CD4-positive, alpha-beta T cell treated with Interleukin-15 for 1 hour (primary cell): Measurements from ENCODE around the gene PTK7.
A peak's percentile ranks its signal among the peaks of the same experiment; 100 is the strongest.
"Not testable (repeated sequence)": the region's sequence is repeated elsewhere in the genome, so short reads cannot be mapped to it uniquely, and the experiment has no call there.

Experiments
- DNase-seq: peaks from one replicate; pipeline ENCODE4 v3.0.0-alpha.2; 2020

The PTK7 gene

DNA sequence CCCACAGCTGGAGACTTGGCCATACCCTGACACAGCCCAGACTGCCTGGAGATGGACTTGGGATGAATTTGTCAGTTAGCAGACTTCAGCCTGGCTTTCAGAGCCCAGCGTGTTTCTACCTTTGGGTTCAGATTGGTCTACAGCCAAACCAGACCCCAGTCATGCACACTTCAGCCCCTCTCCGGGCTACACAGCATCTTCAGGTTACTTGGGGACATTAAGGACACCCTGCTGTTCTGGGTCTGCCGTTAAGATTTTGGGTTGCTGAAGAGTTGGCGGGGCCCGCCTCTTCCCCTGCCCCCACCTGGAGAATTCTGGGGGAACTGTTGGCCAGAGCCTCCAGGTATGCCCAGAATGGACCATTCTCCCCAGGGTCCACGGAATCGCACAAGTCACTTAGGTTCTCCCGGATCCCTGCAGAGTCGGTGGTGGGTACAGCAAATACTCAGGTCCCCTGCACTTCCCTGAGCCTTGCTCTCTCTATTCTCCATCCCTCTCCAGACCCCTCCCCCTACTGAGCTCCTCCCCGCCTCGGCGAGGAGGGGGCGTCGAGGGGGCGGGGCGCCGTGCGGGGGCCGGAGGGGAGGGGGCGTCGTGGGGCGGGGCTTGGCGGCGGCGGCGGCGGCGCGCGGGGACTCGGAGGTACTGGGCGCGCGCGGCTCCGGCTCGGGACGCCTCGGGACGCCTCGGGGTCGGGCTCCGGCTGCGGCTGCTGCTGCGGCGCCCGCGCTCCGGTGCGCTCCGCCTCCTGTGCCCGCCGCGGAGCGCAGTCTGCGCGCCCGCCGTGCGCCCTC lies at the start of gene PTK7:
TSS of gene PTK7 (plus strand) at position 645 of the 794 bp plus-strand sequence. CDS start 175 bp downstream, outside the sequence.
- DNase-seq, result peak; percentile 24

DNA sequence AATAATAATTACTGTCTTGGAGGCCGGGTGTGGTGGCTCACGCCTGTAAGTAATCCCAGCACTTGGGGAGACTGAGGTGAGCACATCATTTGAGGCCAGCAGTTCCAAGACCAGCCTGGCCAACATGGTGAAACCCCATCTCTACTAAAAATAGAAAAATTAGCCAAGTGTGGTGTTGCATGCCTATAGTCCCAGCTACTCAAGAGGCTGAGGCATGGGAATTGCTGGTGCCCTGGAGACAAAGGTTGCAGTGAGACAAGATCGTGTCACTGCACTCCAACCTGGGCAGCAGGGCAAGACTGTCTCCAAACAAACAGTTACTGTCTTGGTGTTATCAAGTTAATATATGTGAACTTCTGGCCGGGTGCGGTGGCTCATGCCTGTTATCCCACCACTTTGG lies 49.7 kb upstream of the PTK7 start:
- no peak for DNase-seq

DNA sequence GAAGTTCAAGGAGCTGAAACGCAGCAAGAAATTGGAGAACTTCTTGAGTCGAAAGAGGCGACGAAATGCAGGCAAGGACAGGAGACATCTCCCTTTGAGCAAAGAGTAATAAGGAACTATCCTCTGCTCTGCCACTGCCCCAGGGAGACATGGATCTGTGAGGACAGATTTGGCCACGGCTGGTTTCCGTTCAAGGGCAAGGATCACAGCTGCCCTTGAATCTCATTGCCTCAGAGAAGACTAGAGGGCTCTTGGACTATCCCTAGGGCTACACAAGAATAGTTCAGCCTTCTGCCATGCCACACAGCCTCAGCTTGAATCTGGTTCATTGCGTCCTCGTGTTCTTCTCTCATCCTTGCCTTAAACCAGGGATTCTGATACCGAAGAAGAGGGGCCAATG lies 47.0 kb upstream of the PTK7 start:
- no peak for DNase-seq

DNA sequence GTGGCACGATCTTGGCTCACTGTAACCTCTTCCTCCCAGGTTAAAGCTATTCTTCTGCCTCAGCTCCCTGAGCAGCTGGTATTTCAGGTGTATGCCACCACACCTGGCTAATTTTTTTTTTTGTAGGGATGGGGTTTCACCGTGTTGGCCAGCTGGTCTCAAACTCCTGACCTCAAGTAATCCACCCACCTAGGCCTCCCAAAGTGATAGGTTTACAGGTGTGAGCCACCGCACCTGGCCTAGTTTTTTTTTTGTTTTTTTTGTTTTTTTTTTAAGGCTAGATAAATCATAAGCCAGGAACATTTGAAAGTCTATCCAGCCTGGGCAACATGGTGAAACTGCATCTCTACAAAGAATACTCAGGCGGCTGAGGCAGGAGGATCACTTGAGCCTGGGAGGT lies 43.8 kb upstream of the PTK7 start:
- DNase-seq, result no peak

DNA sequence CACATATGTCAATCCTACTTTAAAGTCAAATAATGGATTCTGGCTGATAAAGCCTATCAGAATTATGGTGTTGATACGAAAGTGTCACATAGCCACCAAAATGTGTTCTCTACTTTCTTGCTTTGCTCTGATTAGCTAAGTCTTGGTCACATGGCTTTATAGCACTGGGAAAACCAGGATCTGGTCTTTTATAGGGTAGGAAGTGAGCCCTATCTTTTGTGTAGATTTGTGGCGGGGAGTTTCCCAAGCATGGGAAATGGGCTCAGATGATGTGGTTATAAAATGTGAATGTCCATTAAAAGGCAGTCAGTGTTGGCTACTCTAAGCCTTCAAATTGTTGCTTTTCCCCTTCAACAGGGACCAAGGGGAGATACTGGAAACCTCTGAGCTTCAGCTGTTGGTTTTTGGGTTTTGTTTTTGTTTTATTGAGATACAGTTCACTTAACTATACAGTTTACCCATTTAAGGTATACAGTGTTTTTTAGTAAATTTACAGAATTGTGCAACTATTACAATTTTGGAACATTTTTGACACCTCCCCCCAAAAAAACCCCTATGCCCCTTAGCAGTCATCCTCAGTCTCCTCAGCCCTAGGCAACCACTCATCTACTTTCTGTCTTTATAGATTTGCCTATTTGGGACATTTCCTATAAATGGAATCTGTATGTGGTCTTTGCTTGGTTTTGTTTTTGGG lies 42.5 kb upstream of the PTK7 start:
- DNase-seq, result no peak

DNA sequence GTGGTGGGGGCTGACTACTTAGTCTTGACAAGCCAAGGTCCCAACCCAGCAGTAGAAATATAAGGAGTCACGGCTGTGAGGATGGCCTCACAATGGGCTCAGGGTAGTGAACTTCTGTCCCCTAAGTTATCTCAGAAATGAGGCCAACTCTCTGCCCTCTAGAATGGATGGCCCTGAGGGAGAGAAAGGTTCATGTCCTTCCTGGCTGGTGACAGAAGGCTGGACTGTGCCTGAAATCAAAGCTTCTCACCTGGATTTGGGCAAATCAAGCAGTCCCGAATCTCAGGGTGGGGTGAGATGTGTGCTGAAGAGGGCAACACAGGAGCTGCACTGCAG lies 42.0 kb upstream of the PTK7 start:
- no peak for DNase-seq

DNA sequence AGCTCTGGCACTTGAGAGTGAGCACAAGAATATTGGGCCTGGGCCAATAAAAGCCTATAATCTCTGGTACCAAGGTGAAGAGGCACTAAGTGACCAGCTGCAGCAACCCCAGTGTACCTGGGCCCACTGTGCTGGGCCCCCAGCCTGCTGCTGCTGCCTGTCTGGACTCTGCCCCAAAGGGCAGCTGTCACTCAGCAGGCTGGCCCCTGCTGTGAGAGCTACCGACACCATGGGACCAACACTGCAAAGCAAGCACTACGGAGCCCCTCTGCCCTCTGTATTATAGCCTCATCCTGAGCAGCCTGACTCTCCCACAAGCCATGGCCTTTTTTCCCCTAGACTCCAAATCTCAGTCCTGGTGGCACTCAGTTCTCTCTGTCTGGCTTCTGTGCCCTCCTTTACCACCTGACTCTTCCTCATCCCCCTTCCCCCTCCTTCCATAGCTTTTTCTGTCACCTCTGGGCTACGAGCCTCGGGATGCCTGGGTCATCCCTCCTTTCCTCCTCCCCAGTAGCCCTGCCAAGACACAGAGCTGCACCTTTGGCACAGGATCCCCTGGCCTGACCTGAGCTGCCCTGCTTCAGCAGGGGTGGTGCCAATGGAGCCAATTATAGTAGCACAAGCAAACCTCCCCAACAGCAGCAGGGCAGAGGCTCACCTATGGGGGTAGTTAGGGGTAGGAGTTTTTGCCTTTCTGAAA lies 40.5 kb upstream of the PTK7 start:
- no peak for DNase-seq

DNA sequence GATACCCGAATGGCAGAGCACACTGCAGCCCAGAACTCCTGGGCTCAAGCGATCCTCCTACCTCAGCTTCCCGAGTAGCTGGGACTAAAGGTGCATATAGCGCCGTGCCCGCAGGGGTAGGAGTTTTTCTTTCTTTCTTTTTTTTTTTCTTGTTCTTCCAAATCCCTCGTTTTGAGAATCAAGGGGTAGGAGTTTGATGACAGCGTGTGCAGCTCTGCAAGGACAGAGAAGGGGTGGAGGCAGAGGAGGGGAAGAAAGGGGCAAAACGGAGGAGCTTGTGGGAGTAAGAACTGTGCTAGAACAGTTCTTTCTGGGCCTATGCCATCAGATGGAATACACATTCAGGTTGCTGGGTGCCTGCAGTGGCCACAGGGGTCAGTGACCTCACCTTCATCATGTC lies 39.4 kb upstream of the PTK7 start:
- no peak for DNase-seq

DNA sequence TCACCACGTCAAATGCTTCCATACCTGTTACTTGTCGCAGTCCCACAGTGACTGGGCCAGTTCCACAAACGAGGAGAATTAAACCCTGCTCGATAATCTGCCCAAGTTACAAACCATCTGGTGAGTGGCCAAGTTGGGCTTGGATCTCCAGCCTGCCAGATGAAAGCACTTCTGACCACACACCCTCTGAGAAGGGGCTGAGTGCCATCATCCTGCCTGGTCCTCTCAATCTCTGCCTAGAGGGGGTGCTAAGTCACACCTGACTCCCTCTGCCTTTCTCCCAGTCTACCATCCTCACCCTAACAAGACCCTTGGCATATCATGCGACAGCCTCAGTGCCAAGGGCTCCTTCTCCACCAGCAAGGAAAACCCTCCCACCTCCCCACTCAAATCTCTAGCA lies 38.9 kb upstream of the PTK7 start:
- no peak for DNase-seq

DNA sequence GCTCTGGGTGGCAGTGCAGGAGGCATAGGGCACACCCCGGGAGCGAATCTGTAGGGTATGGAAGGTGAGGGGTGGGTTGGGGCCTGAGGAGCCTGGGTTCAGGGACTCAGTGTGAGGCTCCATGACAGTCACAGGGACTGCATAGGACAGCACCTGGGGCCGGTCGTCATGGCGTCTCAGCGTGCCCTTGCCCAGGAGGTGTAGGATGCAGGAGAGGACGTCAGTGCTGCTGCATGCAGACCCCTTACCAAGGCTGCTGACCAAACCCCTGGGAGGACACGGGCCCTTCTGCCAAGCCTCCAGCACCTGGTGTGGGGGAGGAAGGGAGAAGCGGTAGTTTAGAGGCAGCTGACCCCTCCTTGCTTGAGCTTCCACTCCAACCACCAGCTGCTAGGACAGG lies 38.4 kb upstream of the PTK7 start:
- no peak for DNase-seq

DNA sequence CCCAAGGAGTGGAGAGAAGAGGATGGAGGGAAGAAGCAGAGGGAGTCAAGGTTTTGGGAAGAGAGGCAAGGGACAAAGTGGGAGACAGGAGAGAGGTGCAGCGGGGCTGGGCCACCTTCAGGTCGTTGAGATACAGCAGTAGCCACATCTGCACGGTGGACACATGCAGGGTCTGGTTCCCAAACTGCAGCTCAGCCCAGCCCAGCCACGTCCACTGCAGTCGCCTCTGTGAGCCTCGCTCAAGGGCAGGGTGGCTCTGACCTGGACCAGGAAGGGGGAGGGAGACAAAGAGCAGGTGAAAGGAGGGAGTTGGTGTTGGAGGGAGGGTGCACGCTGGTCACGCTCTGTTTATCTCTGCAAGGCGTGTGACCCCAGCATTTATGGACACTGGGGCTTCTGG lies 37.4 kb upstream of the PTK7 start:
- DNase-seq, result no peak

DNA sequence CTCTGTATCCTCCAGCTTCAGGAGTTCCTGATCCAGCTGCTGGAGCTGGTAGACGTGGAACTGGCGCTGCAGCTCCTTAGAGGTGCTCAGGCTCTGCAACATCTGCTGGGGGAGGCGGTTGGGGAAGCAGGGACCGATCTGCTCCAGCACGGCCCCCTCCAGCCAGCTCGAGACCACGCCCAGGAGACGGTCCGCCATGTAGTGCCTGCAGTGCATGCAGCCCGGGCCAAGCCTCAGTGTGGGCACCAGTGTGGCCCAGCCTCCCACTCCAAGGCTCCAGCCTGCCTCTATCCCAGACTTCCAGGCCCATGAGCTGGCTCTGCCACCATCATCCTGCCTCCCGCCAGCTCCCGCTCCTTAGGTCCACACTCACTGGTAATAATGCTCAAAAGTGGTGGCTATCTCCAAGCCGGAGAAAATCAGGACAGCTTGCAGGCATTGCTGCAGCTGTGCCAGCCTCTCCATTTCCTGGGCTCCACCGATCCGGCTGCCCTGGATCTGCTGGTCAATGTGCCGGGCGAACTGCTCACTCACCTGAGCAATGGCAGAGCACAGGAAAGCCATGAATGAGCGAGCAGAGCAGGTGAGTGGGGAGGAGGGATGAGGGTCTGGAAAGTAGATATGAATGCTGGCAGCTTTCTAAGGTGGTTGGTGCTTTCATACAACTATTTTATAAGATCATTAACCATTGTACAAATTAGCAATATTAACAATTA lies 35.4 kb upstream of the PTK7 start:
- DNase-seq, result no peak

DNA sequence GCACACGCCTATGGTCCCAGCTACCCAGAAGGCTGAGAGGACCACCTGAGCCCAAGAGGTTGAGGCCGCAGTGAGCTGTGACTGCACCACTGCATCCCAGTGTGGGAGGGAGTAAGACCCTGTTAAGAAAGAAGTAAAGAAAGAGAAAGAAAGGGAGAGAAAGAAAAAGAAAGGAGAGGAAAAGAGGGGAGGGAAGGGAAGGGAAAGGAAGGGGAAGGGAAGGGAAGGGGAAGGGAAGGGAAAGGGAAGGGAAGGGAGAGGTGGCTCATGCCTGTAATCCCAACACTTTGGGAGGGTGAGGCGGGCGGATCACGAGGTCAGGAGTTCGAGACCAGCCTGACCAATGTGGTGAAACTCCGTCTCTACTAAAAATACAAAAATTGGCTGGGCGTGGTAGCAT lies 34.6 kb upstream of the PTK7 start:
- not testable (repeated sequence) for DNase-seq

DNA sequence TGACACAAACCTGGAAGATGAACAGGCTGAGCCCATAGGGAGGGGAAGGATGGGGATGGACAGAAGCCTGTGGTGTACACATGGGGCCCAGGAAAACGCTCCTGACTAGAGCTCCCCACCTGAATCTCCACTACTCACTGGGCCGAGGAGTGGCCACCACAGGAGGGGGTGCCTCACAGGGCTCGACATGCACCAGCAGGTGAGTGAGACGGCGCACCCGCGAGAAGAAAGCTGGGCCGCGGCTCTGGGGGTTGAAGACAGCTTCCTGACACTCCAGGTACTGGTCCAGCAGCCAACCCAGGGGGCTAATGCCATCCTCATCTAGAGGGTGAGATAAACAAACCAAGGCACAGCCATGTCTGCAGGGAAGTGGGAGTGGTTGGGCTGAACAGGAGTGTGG lies 32.8 kb upstream of the PTK7 start:
- DNase-seq, result no peak

DNA sequence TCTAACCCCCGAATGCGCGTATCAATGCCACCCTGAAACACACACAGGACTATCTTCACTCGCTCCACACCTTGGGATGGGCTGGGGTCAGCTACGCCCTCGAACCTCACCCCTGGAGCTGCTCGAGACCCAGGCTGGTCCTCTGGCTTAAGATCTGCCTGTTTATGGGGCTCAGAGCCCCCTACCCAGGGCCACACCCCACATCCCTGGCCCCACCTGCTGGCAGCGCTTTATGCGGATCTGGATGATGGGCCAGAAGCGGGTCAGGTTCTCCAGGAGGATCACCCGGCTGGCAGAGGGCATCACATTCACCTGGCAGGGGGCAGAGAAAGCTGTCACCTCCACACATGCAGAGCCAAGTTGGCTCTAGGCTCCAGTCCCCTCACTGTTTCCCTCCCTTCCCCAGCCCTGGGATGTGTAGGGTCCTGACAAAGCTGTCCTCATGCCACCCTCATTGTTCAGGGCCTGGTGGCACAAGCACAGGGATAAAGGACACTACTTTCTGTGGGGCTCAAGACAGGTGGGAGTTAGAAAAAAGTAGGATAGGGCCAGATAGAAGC lies 30.7 kb upstream of the PTK7 start:
- no peak for DNase-seq

DNA sequence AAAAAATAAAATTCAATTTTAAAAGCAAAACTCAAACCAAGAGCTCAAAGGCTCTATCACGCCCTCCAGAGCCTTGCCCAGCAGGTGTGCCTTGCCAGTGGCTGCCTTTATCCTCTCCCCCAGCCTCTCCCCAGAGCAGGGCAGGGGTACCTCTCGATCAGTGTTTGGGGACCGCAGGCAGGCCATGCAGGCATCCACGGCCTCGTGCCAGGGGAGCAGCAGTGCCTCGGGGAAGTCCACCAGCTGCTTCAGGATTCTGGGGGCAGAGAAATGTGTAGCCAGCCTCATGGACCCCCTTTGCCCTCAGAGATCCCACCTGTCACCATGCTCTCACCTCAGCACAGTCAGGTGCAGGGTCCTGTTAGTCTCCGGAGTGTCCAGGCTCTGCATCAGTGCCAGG lies 28.1 kb upstream of the PTK7 start:
- no peak for DNase-seq

DNA sequence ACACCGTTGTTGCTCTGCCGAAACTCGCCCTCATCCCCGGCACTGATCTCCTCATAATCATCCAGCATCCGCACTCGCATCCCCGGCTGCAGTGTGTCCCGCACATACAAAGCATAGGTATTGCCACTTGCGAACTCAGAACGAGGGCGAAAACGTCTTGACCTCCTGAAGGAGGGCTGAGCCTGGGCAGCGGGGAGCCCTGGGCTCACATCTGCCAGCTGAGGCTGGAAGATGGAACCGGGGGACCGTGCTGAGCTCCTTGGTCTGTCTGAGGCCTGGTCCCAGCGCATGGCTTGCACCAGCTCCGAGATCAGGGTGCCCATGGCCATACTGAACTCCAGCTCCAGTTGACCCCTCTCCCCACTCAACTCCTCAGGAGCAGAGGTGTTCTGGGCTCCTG lies 25.1 kb upstream of the PTK7 start:
- no peak for DNase-seq

DNA sequence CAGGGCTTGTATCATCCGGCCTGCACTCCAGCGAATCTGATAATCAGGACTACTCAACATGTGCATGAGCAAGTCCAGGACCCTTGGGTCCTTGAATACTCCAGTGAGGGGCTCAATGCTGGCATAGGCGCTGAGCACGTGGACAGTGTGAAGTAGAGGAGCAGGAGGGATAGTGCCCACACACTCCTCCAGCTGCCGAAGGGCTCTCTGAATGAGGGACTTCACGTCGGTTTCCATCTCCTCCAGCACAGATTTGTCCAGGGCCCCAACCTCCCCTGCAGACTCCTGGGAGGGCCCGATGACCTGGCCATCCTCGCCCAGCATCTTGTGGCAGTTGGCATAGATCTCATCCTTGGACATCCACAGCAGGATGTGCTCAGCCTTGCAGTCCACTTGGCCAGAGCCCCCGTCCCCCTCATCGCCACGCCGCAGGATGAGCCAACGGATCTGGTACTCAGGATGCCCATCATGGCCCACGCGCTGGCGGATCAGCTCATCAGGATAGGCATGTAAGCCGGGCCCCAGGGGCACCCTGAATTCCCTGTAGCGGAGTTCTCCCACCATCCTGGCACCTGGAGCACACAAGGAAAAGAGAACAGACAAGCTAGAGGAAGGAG lies 23.8 kb upstream of the PTK7 start:
- no peak for DNase-seq

DNA sequence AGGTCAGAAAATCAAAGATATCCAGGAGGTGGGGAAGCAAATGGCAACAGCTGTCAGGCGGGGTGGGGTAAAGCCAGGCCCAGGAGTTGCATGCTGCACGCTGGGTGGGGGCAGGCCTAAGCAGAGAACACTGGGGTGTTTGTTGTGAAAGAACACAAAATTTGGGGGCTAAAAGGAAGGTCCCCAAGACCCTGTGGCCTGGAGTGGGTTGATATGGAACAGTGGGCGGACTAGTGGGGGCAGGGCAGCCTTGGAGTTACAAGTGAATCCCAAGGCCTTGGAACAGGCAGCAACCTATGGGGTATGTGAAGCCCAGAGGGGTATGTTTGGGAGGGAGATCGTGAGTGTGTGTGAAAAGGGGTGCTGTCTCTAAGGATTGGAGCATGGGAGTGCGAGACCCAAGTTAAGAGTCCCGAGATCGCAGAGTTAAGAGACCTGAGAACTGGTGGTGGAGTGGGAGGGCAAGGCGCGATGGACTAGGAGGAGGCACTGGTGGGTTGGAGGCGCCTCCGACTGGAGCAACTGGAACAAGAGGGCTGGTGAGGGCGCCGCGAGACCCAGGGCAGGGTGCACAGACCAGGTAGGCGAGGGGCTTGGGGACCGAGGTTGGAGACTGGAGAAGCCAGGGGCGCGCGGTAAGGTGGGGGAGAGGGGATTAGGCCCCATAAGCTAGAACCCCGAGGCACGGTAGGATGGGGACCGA lies 23.1 kb upstream of the PTK7 start:
- no peak for DNase-seq

DNA sequence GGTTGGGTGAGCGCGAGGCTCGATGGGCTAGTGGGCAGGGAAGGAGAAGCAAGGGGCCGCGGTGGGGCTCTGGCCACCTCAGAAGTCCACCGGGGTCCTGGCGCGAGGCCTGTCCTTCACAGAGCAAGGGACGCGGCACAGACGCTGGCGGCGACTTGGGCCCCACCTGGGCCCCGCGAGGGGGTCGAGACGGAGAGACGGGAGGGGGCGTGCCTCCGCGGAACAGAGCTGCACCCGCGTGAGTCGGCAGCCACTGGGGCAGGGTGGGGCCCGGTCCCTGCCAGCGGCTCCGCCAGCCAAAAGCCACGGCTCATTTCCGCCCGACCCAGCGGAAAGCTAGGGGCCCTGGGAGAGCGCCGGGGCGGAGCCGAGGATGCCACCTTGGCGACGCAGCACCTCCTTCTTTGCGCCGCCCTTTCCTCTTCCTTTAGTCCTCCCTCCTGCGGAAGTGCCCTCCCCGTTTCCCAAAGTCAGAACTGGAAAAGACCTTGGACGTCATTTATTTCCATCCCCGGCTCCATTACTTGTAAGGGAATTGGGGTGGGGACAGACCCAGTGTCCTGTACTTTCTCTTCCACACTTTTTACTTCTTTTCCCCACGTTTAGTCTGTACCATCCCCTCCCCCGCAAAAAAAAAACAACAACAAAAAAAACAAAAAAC lies 22.4 kb upstream of the PTK7 start, which contains the start of gene CUL7:
TSS of gene CUL7 (minus strand) at position 307 of the 661 bp plus-strand sequence. CDS start 1,063 bp downstream, outside the sequence.
- peak; percentile 87 for DNase-seq

DNA sequence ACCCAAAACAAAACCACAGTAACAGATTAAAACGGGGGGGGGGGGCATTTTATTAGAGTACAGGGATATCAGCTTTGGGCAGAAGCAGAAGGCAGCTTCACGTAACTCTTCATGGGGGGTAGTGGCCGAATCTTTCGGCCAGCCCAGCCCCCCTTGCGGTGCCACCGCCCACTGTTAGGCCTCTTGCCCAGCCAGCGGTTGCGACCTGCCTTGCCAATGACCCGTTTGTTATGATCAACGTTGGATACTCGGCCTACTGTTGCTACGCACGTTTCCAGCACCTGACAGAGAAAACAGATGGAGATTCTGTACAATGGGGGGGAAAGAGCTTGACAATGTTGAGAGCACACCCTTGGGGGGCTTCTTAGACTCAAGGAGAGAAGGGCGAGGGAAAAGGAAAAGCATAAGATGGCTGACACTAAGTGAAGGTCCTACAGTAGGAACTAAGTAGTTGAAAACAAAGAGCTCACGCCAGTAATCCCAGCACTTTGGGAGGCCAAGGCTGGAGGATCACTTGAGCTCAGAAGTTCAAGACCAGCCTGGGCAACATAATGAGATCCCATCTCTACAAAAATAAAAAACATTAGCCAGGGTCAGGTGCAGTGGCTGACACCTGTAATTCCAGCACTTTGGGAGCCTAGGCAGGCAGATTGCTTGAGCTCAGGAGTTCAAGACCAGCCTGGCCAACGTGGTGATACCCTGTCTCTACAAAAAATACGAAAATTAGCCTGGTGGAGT lies 21.7 kb upstream of the PTK7 start:
- DNase-seq, result no peak
